Activated T-cell treated with anti-CD3 and anti-CD28 coated beads, Interleukin-2, amount 50 U/mL, for 48 hours (primary cell): ENCODE measurements around the gene ZDHHC12.

Experiments used
- DNase-seq, 2 experiments: peaks; one replicate each; pipeline ENCODE4 v3.0.0-alpha.2; 2020

Gene ZDHHC12

GRCh38 chr9:128729302-128729701 lies 5.4 kb upstream of the ZDHHC12 start:
- DNase-seq: no peak

- DNase-seq: no peak
Measured at GRCh38 chr9:128728298-128728697, 4.4 kb upstream of the ZDHHC12 start.

GRCh38 chr9:128727640-128728248 lies 3.8 kb upstream of the ZDHHC12 start:
- no peak for DNase-seq

GRCh38 chr9:128724744-128725211 lies 851 bp upstream of the ZDHHC12 start:
- peak; percentile 57 to 69 for DNase-seq

GRCh38 chr9:128723352-128723865 lies 518 bp downstream of the ZDHHC12 start:
- DNase-seq: no peak

- DNase-seq: no peak
Measured at GRCh38 chr9:128722380-128723351, 1.3 kb downstream of the ZDHHC12 start.

- no peak for DNase-seq
Measured at GRCh38 chr9:128721487-128722010, 2.4 kb downstream of the ZDHHC12 start.

GRCh38 chr9:128720841-128721486 lies 3.0 kb downstream of the ZDHHC12 start:
- DNase-seq: no peak

GRCh38 chr9:128719919-128720605 lies 3.9 kb downstream of the ZDHHC12 start:
- no peak for DNase-seq

GRCh38 chr9:128718475-128718874 lies 5.5 kb downstream of the ZDHHC12 start:
- no peak for DNase-seq

GRCh38 chr9:128718047-128718446 lies 5.9 kb downstream of the ZDHHC12 start:
- no peak for DNase-seq

- no peak for DNase-seq
Measured at GRCh38 chr9:128716581-128717254, 7.2 kb downstream of the ZDHHC12 start.

- no peak for DNase-seq
Measured at GRCh38 chr9:128715436-128715750, 8.5 kb downstream of the ZDHHC12 start.

GRCh38 chr9:128714586-128715435 lies 9.1 kb downstream of the ZDHHC12 start:
- no peak for DNase-seq

- no peak for DNase-seq
Measured at GRCh38 chr9:128713941-128714573, 9.9 kb downstream of the ZDHHC12 start.

GRCh38 chr9:128713411-128713780 lies 10.5 kb downstream of the ZDHHC12 start:
- no peak for DNase-seq

- DNase-seq: no peak
Measured at GRCh38 chr9:128712451-128713410, 11.2 kb downstream of the ZDHHC12 start.

GRCh38 chr9:128707446-128707845 lies 16.5 kb downstream of the ZDHHC12 start:
- no peak for DNase-seq

GRCh38 chr9:128706671-128707381 lies 17.1 kb downstream of the ZDHHC12 start:
- DNase-seq: no peak
